ENCODE data around the gene C16orf90.

Gene C16orf90

GRCh38 chr16:3536271-3536731 lies 41.0 kb upstream of the C16orf90 start:
- no peak for DNase-seq
- Histone ChIP-seq H3K4me3 (ENCODE audit: low read depth, low read length) (no peak overlapping the region), H3K27me3 (no peaks in the 10 kb centered on the region), H3K9me3 (no peaks in the 10 kb centered on the region), H3K4me1 (no peaks in the 10 kb centered on the region), H3K36me3 (peaks cover 11% of the 10 kb centered on the region)
- no peak for TF ChIP-seq CTCF (IDR thresholded peaks at IDR 0.05; ENCODE audit: low read depth, low read length)

GRCh38 chr16:3534126-3534525 lies 38.8 kb upstream of the C16orf90 start:
- H3K9me3 ChIP-seq, result no peaks in the 10 kb centered on the region
- no peak for TF ChIP-seq CTCF (IDR thresholded peaks at IDR 0.05; ENCODE audit: low read depth, low read length)
- no peak overlapping the region for H3K4me3 ChIP-seq (ENCODE audit: low read depth, low read length)
- H3K4me1 ChIP-seq, result no peaks in the 10 kb centered on the region
- peaks cover 18% of the 10 kb centered on the region for H3K36me3 ChIP-seq
- no peak for DNase-seq
- no peaks in the 10 kb centered on the region for H3K27me3 ChIP-seq

GRCh38 chr16:3532741-3533140 lies 37.5 kb upstream of the C16orf90 start:
- Histone ChIP-seq H3K4me3 (ENCODE audit: low read depth, low read length) (no peak overlapping the region), H3K4me1 (no peaks in the 10 kb centered on the region), H3K36me3 (peaks cover 28% of the 10 kb centered on the region), H3K9me3 (no peaks in the 10 kb centered on the region), H3K27me3 (no peaks in the 10 kb centered on the region)
- TF ChIP-seq CTCF (IDR thresholded peaks at IDR 0.05; ENCODE audit: low read depth, low read length), result no peak
- DNase-seq, result no peak

- DNase-seq, result no peak
- H3K4me1 ChIP-seq, result no peaks in the 10 kb centered on the region
- no peak for TF ChIP-seq CTCF (IDR thresholded peaks at IDR 0.05; ENCODE audit: low read depth, low read length)
- peaks cover 28% of the 10 kb centered on the region for H3K36me3 ChIP-seq
- H3K4me3 ChIP-seq (ENCODE audit: low read depth, low read length), result no peak overlapping the region
- H3K27me3 ChIP-seq, result no peaks in the 10 kb centered on the region
- H3K9me3 ChIP-seq, result no peaks in the 10 kb centered on the region
These were observed 35.2 kb upstream of the C16orf90 start for GRCh38 chr16:3530371-3530914.

GRCh38 chr16:3529175-3529574 lies 33.9 kb upstream of the C16orf90 start:
- Histone ChIP-seq H3K4me3 (ENCODE audit: low read depth, low read length) (no peak overlapping the region), H3K36me3 (peaks cover 31% of the 10 kb centered on the region)
- DNase-seq, result no peak

More at GRCh38 chr16:3529175-3529574, 33.9 kb upstream of the C16orf90 start:
- Histone ChIP-seq H3K9me3 (no peaks in the 10 kb centered on the region), H3K27me3 (no peaks in the 10 kb centered on the region), H3K4me1 (no peaks in the 10 kb centered on the region)
- TF ChIP-seq CTCF (IDR thresholded peaks at IDR 0.05; ENCODE audit: low read depth, low read length), result no peak
